ENCODE measurements around the gene NUFIP2. TPM values are rescaled to one million over a fixed set of nuclear protein-coding genes. Genes with fewer than 3 reads are reported as not detected.
"Not testable (repeated sequence)": the region's sequence is repeated elsewhere in the genome, so short reads cannot be mapped to it uniquely, and the experiment has no call there.

NUFIP2 gene
- total and polyA plus RNA-seq, 12 donors: 7.1 to 58.3 (median 39.3) TPM

GRCh38 chr17:29225396-29225795, 68.6 kb downstream of the NUFIP2 start:
- Histone ChIP-seq H3K36me3 (no peaks in the 10 kb centered on the region), H3K9me3 (no peaks in the 10 kb centered on the region), H3K27ac (no peak overlapping the region), H3K4me3 (no peak overlapping the region), H3K4me1 (no peaks in the 10 kb centered on the region), H3K27me3 (no peaks in the 10 kb centered on the region)
- DNase-seq: no peak
- ATAC-seq: no peak
- intact Hi-C loops (cut with DNase I): loop anchor here in 1 of 10 donors (10.0 kb wide), 1 partner anchor 59 kb away; no protein-coding TSS in a partner anchor
- TF ChIP-seq, protein P1, sequence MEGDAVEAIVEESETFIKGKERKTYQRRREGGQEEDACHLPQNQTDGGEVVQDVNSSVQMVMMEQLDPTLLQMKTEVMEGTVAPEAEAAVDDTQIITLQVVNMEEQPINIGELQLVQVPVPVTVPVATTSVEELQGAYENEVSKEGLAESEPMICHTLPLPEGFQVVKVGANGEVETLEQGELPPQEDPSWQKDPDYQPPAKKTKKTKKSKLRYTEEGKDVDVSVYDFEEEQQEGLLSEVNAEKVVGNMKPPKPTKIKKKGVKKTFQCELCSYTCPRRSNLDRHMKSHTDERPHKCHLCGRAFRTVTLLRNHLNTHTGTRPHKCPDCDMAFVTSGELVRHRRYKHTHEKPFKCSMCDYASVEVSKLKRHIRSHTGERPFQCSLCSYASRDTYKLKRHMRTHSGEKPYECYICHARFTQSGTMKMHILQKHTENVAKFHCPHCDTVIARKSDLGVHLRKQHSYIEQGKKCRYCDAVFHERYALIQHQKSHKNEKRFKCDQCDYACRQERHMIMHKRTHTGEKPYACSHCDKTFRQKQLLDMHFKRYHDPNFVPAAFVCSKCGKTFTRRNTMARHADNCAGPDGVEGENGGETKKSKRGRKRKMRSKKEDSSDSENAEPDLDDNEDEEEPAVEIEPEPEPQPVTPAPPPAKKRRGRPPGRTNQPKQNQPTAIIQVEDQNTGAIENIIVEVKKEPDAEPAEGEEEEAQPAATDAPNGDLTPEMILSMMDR (IDR thresholded peaks at IDR 0.05): no peak

GRCh38 chr17:29221338-29221737, 72.6 kb downstream of the NUFIP2 start:
- not testable (repeated sequence) for H3K27me3 ChIP-seq, H3K4me3 ChIP-seq, ATAC-seq, H3K4me1 ChIP-seq, H3K27ac ChIP-seq, H3K36me3 ChIP-seq, DNase-seq, H3K9me3 ChIP-seq
- 97% methylated on average over 11 of the region's 11 CpGs for WGBS, 2 donors
- intact Hi-C loops (cut with DNase I): loop anchor here in 1 of 10 donors (10.0 kb wide), 1 partner anchor 63 kb away; no protein-coding TSS in a partner anchor

DNA sequence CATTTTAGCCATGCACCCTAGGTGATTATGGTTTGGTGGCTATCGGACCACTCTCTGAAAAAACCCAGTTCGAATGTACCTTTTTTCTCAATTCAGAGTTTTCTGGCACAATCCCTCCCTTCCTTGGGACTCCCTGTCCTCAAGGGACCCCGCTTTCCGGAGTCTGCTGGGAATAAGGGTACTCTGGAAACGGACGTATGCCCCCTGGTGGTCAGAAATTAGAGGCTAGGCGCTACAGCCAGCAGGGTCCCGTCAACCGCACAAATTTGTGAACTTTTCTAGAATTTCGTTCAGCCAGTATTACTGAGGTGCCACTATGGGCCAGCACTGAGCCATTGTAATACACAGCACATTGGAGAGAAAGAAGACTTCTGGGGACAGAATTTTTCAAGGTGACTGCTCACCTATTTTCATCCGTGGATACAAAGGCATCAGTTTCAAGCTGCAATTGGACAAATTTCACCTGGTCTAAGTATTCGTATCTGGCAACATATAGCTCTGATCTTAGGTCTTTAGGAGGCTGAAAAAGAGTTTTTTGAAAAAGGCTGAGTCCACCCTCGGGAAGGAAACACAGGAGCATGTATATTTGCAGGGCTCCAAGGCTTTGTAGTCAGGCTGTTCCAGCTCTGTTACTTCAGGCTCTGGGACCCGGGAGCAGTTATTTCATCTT, 74.4 kb downstream of the NUFIP2 start:
- WGBS, 2 donors: 14% methylated on average over 14 of the region's 14 CpGs
- H3K27me3 ChIP-seq: no peaks in the 10 kb centered on the region
- DNase-seq (peak; percentile 56 to 83), ATAC-seq (peak; percentile 87 to 96 (median 91))
- no peak overlapping the region for H3K4me3 ChIP-seq
- H3K4me1 ChIP-seq: peaks cover 0 to 11% (median 8%) of the 10 kb centered on the region in 9 donors
- intact Hi-C loops (cut with DNase I): loop anchor here (1.0 to 10.0 kb wide), 14 partner anchors 37 to 517 kb away; partner anchors contain the start of genes MYO18A (in 3 of the 10) and PHF12 (in 1 of the 10)
- H3K36me3 ChIP-seq: no peaks in the 10 kb centered on the region
- H3K27ac ChIP-seq: no peak overlapping the region
- no peaks in the 10 kb centered on the region for H3K9me3 ChIP-seq
- TF ChIP-seq, protein P1 (IDR thresholded peaks at IDR 0.05): peak; percentile 88 to 97 (median 92)

DNA sequence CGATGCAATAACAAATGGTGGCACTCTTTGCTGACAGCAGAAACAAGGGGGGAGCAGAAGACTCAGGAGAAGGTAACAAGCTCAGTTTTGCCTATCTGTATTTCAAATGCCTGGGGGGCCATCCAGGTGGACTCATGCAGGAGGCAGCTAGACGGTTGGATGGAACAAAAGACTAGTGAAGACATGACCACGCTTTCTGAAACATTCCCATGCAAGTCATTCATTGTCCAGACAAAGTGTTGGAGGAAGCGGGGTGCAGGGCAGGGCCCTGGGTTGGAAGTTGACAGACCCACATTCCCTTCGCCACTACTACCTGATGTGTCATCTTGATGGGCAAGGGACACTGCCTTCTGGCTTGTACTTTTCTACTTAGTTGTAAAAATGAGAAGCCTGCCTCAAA, 77.1 kb downstream of the NUFIP2 start:
- Histone ChIP-seq H3K4me3 (no peak overlapping the region), H3K9me3 (no peaks in the 10 kb centered on the region), H3K4me1 (peaks cover 0 to 13% (median 8%) of the 10 kb centered on the region in 9 donors), H3K36me3 (no peaks in the 10 kb centered on the region), H3K27ac (no peak overlapping the region), H3K27me3 (no peaks in the 10 kb centered on the region)
- ATAC-seq: no peak
- intact Hi-C loops (cut with DNase I): loop anchor here in 9 of 10 donors (5.0 to 10.0 kb wide), 6 partner anchors 35 to 515 kb away; partner anchors contain the start of genes MYO18A (in 2 of the 9) and PHF12 (in 1 of the 9)
- TF ChIP-seq, protein P1 (IDR thresholded peaks at IDR 0.05): no peak
- no peak for DNase-seq
- 92% methylated on average over 5 of the region's 5 CpGs for WGBS, 2 donors

DNA sequence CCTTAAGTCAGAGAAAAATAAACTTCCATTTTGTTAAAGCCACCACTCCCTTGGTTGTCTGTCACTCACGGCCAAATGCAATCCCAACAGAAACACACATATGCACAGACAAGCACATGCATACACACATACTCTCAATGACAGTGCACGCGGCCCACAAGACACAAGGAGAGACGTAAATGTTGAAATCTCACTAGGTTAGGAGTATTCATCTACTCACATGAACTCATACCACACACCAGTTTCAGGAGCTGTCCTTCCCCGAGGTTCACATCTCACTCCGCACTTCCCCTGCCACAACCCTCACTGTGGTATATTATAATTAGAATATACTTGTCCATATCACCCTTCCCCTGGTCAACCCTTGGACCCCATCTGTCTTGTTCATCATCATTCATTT, 77.8 kb downstream of the NUFIP2 start:
- intact Hi-C loops (cut with DNase I): loop anchor here in 9 of 10 donors (5.0 to 10.0 kb wide), 6 partner anchors 34 to 514 kb away; partner anchors contain the start of genes MYO18A (in 2 of the 9) and PHF12 (in 1 of the 9)
- DNase-seq (no peak), ATAC-seq (no peak)
- Histone ChIP-seq H3K4me1 (peaks cover 0 to 13% (median 8%) of the 10 kb centered on the region in 9 donors), H3K4me3 (no peak overlapping the region), H3K36me3 (no peaks in the 10 kb centered on the region), H3K27ac (no peak overlapping the region), H3K27me3 (no peaks in the 10 kb centered on the region), H3K9me3 (no peaks in the 10 kb centered on the region)
- TF ChIP-seq, protein P1 (IDR thresholded peaks at IDR 0.05): no peak
- WGBS, 2 donors: 77 to 84% methylated on average over 6 of the region's 6 CpGs

All from heart right ventricle (tissue), 16 donors.